ENCODE measurements around the gene MORN5. TPM values are rescaled to one million over a fixed set of nuclear protein-coding genes. Genes with fewer than 3 reads are reported as not detected.

MORN5 gene
- total and polyA plus RNA-seq, 10 of the 15 experiments (the other 5 are each of a cell fraction or from before 2014, with no cell fraction given): not detected

DNA sequence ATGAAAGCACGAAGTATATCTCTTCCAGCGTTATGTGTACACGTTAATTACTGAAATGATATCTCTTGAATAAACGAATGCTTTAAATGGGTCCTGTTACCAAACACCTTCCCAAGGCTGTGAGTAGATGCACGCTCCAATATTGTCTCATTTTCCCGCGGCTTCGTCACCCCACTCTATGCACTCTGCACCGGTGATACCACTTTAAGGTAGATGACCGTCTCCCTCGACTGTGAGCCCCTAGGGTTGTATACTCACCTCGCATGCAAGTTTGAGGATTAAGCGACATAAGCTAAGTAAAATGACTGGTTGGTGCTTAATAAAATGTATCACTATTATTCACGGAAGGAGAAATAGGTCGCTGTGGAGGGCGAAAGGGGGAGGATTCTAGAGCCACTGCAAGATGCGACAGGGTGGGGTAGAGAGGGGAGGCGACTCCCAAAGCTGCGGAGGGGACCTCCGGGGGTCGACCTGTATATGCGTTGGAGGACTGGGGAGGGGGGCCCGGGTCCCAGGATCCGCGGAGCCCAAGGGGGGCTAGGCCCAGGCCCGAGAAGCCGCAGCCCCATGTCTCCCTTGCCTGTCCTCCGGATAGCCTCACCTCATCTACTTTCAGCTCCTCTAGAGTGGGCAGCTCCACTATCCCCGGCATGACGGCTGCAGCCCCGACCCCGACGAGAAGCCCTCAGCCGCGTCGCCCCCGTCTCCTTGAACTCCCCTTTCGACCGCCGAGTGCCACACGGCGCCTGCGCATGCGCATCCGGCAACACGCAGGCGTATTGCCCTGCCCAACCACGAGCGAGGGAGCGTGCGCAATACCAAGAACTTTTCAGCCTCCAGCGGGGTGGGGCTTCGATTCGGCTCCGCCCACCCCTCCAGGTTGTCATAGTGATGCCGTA, at the start of gene MORN5, which contains the start of gene NDUFA8 (continued):
- TF ChIP-seq CBX3 (IDR thresholded peaks at IDR 0.05; ENCODE audit: borderline replicate concordance, low read depth) (no peak), SIN3A (IDR thresholded peaks at IDR 0.05; ENCODE audit: low read depth, low read length) (peak; percentile 70; the same call in 1 of the 2 replicates), NR2C2 (IDR thresholded peaks at IDR 0.05; ENCODE audit: borderline replicate concordance, control insufficient read depth, insufficient read length, low read depth) (no peak), NBN (IDR thresholded peaks at IDR 0.05) (peak; percentile 62; the same call in 1 of the 2 replicates), TBL1XR1 (IDR thresholded peaks at IDR 0.05; ENCODE audit: low read depth, low read length) (peak; percentile 61; the same call in 1 of the 2 replicates), ZZZ3 (IDR thresholded peaks at IDR 0.05; ENCODE audit: control insufficient read depth, insufficient read length, low read depth) (no peak), MYC (IDR thresholded peaks at IDR 0.05; ENCODE audit: insufficient read depth, insufficient read length, insufficient replicate concordance, low read length, severe bottlenecking) (peak; percentile 46), ZNF207 (IDR thresholded peaks at IDR 0.05; ENCODE audit: borderline replicate concordance) (0 out of 2 replicates have a peak, but pooled peaks have one; percentile 29), RAD21 (IDR thresholded peaks at IDR 0.05; ENCODE audit: insufficient read depth, low read depth, low read length) (no peak)
- TF ChIP-seq, protein P1, sequence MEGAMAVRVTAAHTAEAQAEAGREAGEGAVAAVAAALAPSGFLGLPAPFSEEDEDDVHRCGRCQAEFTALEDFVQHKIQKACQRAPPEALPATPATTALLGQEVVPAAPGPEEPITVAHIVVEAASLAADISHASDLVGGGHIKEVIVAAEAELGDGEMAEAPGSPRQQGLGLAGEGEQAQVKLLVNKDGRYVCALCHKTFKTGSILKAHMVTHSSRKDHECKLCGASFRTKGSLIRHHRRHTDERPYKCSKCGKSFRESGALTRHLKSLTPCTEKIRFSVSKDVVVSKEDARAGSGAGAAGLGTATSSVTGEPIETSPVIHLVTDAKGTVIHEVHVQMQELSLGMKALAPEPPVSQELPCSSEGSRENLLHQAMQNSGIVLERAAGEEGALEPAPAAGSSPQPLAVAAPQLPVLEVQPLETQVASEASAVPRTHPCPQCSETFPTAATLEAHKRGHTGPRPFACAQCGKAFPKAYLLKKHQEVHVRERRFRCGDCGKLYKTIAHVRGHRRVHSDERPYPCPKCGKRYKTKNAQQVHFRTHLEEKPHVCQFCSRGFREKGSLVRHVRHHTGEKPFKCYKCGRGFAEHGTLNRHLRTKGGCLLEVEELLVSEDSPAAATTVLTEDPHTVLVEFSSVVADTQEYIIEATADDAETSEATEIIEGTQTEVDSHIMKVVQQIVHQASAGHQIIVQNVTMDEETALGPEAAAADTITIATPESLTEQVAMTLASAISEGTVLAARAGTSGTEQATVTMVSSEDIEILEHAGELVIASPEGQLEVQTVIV (IDR thresholded peaks at IDR 0.05; ENCODE audit: borderline replicate concordance, partially characterized antibody): no peak

Data from GM12878 (cell line).